ENCODE measurements around the gene LRCH4.

Gene LRCH4

GRCh38 chr7:100609958-100610357, 24.0 kb upstream of the LRCH4 start:
- DNase-seq (ENCODE audit: low read depth), result no peak
- TF ChIP-seq MAX (IDR thresholded peaks at IDR 0.05; ENCODE audit: low read depth, low read length) (no peak), CTCF (IDR thresholded peaks at IDR 0.05; ENCODE audit: low read depth, low read length) (no peak), MYC (IDR thresholded peaks at IDR 0.05; ENCODE audit: low read depth, low read length) (no peak), POLR2A (IDR thresholded peaks at IDR 0.05; ENCODE audit: extremely low read depth, insufficient read length) (no peak)
- H3K4me3 ChIP-seq (ENCODE audit: low read depth, low read length), result no peak overlapping the region

GRCh38 chr7:100607111-100607510, 21.2 kb upstream of the LRCH4 start:
- DNase-seq (ENCODE audit: low read depth), result no peak
- no peak overlapping the region for H3K4me3 ChIP-seq (ENCODE audit: low read depth, low read length)
- TF ChIP-seq CTCF (IDR thresholded peaks at IDR 0.05; ENCODE audit: low read depth, low read length) (no peak), POLR2A (IDR thresholded peaks at IDR 0.05; ENCODE audit: extremely low read depth, insufficient read length) (no peak), MAX (IDR thresholded peaks at IDR 0.05; ENCODE audit: low read depth, low read length) (no peak), MYC (IDR thresholded peaks at IDR 0.05; ENCODE audit: low read depth, low read length) (no peak)

- TF ChIP-seq CTCF (IDR thresholded peaks at IDR 0.05; ENCODE audit: low read depth, low read length) (no peak), MAX (IDR thresholded peaks at IDR 0.05; ENCODE audit: low read depth, low read length) (no peak), MYC (IDR thresholded peaks at IDR 0.05; ENCODE audit: low read depth, low read length) (no peak)
These were observed 20.4 kb upstream of the LRCH4 start for GRCh38 chr7:100606313-100606712.

GRCh38 chr7:100604976-100605911, 19.3 kb upstream of the LRCH4 start:
- peak overlapping the region; percentile 56 for H3K4me3 ChIP-seq (ENCODE audit: low read depth, low read length)
- DNase-seq (ENCODE audit: low read depth), result peak; percentile 75
- TF ChIP-seq POLR2A (IDR thresholded peaks at IDR 0.05; ENCODE audit: extremely low read depth, insufficient read length) (peak; percentile 54), CTCF (IDR thresholded peaks at IDR 0.05; ENCODE audit: low read depth, low read length) (no peak), MYC (IDR thresholded peaks at IDR 0.05; ENCODE audit: low read depth, low read length) (no peak; the same call in 1 of the 2 replicates), MAX (IDR thresholded peaks at IDR 0.05; ENCODE audit: low read depth, low read length) (peak; percentile 30)

More at GRCh38 chr7:100606313-100606712, 20.4 kb upstream of the LRCH4 start:
- H3K4me3 ChIP-seq (ENCODE audit: low read depth, low read length), result no peak overlapping the region
- DNase-seq (ENCODE audit: low read depth), result no peak

- H3K4me3 ChIP-seq (ENCODE audit: low read depth, low read length), result peak overlapping the region; percentile 56
- DNase-seq (ENCODE audit: low read depth), result peak; percentile 94
These were observed 18.4 kb upstream of the LRCH4 start for GRCh38 chr7:100604028-100604975.

More at GRCh38 chr7:100604028-100604975, 18.4 kb upstream of the LRCH4 start:
- TF ChIP-seq CTCF (IDR thresholded peaks at IDR 0.05; ENCODE audit: low read depth, low read length), result peak; percentile 52
- peak; percentile 71 for TF ChIP-seq MYC (IDR thresholded peaks at IDR 0.05; ENCODE audit: low read depth, low read length)
- TF ChIP-seq MAX (IDR thresholded peaks at IDR 0.05; ENCODE audit: low read depth, low read length), result peak; percentile 21
- TF ChIP-seq POLR2A (IDR thresholded peaks at IDR 0.05; ENCODE audit: extremely low read depth, insufficient read length), result no peak
